Right atrium auricular region (tissue), 2 donors: ENCODE data around the gene MGMT. TPM values are rescaled to one million over a fixed set of nuclear protein-coding genes. Genes with fewer than 3 reads are reported as not detected.
A peak's percentile ranks its signal among the peaks of the same experiment; 100 is the strongest.

Experiments
- DNase-seq: peaks from one replicate; pipeline ENCODE4 v3.0.0-alpha.2; 2019; ENCODE audit warnings: low spot score
- H3K27ac ChIP-seq, 2 donors: fragments of 200-600 bp; sonication (generic); 1 replicate in 1 of 2; 2 replicates in 1 of 2; pipeline ENCODE4 v1.5.1; 2016 to 2019
- H3K27me3 ChIP-seq, 2 donors: fragments of 200-600 bp; sonication (generic); one replicate each; pipeline versions ENCODE4 v1.5.1 to v1.6.0; 2017 to 2019
- H3K36me3 ChIP-seq: fragments of 200-600 bp; sonication (generic); one replicate; pipeline ENCODE4 v1.5.1; 2016
- H3K4me1 ChIP-seq, 2 donors: fragments of 200-600 bp; sonication (generic); one replicate each; pipeline versions ENCODE4 v1.5.1 to v1.6.0; 2017 to 2019
- H3K4me3 ChIP-seq, 2 donors: fragments of 200-600 bp; sonication (generic); 1 replicate in 1 of 2; 2 replicates in 1 of 2; pipeline ENCODE4 v1.5.1; 2017 to 2019; ENCODE audit warnings: mild to moderate bottlenecking in 1 of 2, moderate library complexity in 1 of 2
- H3K9me3 ChIP-seq, 2 donors: fragments of 200-600 bp; sonication (generic); one replicate each; pipeline ENCODE4 v1.5.1; 2019
- total RNA-seq, 2 donors: library from RNA; depleted of rRNA; stranded (reverse); fragments of >200 nt; gene quantifications; one replicate each; pipeline ENCODE4 v1.1.0, GENCODE V29; 2016
- TF ChIP-seq, protein P1 (sequence below), 2 donors: fragments of 200-600 bp; sonication (generic); IDR thresholded peaks; one replicate each; pipeline ENCODE4 v1.5.1; 2019; ENCODE audit warnings: antibody characterized with exemption in 2 of 2

MGMT gene
- total RNA-seq, 2 donors from 2014 or later = 18.2 to 19.2 TPM

DNA sequence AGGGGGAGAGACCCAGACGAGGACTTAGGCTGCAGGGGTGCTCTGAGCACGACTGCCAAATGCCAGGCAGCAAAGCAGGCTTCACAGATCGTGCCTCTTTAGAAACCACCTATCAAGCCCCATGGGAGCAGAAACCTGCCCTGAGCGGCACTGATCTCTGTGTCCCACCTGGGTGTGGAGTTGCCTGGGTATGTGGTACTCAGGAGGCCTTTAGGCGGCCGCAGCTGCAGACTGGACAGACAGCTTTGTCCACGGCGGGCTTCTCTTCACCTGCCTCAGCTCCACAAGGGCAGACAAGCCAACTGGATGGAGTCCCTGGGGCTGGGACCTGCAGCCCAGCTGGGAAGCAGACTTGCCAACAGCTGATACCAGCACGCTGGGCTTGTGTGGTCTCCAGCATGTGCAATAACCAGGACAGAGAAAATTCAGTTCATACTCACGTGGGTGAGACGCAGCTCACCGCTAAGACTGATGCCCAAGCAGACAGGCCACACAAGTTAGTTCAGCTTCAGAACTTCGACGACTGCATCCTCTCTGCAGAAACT is 333.8 kb downstream of the MGMT start:
- no peaks in the 10 kb centered on the region for H3K36me3 ChIP-seq
- no peaks in the 10 kb centered on the region for H3K4me1 ChIP-seq
- H3K4me3 ChIP-seq = no peak overlapping the region
- H3K27me3 ChIP-seq = no peaks in the 10 kb centered on the region
- no peak for DNase-seq
- H3K9me3 ChIP-seq = peaks cover 0 to 37% of the 10 kb centered on the region in 2 donors
- no peak overlapping the region for H3K27ac ChIP-seq
- TF ChIP-seq, protein P1, sequence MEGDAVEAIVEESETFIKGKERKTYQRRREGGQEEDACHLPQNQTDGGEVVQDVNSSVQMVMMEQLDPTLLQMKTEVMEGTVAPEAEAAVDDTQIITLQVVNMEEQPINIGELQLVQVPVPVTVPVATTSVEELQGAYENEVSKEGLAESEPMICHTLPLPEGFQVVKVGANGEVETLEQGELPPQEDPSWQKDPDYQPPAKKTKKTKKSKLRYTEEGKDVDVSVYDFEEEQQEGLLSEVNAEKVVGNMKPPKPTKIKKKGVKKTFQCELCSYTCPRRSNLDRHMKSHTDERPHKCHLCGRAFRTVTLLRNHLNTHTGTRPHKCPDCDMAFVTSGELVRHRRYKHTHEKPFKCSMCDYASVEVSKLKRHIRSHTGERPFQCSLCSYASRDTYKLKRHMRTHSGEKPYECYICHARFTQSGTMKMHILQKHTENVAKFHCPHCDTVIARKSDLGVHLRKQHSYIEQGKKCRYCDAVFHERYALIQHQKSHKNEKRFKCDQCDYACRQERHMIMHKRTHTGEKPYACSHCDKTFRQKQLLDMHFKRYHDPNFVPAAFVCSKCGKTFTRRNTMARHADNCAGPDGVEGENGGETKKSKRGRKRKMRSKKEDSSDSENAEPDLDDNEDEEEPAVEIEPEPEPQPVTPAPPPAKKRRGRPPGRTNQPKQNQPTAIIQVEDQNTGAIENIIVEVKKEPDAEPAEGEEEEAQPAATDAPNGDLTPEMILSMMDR (IDR thresholded peaks at IDR 0.05) = no peak

DNA sequence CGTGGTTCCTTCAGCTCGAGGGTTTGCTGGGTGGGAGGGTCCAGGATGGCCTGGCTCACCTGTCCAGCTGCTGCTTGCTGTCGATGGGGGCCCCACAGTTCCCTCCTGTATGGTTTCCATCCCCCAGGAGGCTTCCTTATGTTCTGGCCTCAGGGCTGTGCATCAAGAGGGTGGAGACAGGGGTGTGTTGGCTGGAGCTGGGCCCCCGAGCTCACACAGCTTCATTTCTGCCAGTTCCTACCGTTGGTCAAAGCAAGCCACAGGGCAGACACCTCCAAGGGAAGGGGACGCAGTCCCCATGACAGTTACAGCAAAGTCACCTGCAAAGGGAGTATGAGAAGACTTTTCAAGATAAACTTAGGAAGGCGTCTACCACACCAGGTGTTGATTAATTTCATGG is 340.2 kb downstream of the MGMT start:
- Histone ChIP-seq H3K27me3 (no peaks in the 10 kb centered on the region), H3K9me3 (peaks cover 0 to 36% of the 10 kb centered on the region in 2 donors), H3K4me1 (no peaks in the 10 kb centered on the region), H3K4me3 (no peak overlapping the region), H3K36me3 (no peaks in the 10 kb centered on the region), H3K27ac (no peak overlapping the region)
- TF ChIP-seq, protein P1 (IDR thresholded peaks at IDR 0.05) = no peak
- DNase-seq = peak; percentile 51

GRCh38 chr10:129808092-129808983 is 341.3 kb downstream of the MGMT start:
- DNase-seq = peak; percentile 43
- H3K9me3 ChIP-seq = peaks cover 0 to 29% of the 10 kb centered on the region in 2 donors
- H3K27me3 ChIP-seq = no peaks in the 10 kb centered on the region
- no peaks in the 10 kb centered on the region for H3K4me1 ChIP-seq
- no peak overlapping the region for H3K27ac ChIP-seq
- no peaks in the 10 kb centered on the region for H3K36me3 ChIP-seq
- no peak overlapping the region for H3K4me3 ChIP-seq
- TF ChIP-seq, protein P1 (IDR thresholded peaks at IDR 0.05) = no peak

GRCh38 chr10:129809431-129809830 is 342.4 kb downstream of the MGMT start:
- Histone ChIP-seq H3K27ac (no peak overlapping the region), H3K9me3 (peaks cover 0 to 22% of the 10 kb centered on the region in 2 donors), H3K27me3 (no peaks in the 10 kb centered on the region), H3K4me1 (no peaks in the 10 kb centered on the region), H3K4me3 (no peak overlapping the region), H3K36me3 (no peaks in the 10 kb centered on the region)
- DNase-seq = peak; percentile 16
- TF ChIP-seq, protein P1 (IDR thresholded peaks at IDR 0.05) = no peak

DNA sequence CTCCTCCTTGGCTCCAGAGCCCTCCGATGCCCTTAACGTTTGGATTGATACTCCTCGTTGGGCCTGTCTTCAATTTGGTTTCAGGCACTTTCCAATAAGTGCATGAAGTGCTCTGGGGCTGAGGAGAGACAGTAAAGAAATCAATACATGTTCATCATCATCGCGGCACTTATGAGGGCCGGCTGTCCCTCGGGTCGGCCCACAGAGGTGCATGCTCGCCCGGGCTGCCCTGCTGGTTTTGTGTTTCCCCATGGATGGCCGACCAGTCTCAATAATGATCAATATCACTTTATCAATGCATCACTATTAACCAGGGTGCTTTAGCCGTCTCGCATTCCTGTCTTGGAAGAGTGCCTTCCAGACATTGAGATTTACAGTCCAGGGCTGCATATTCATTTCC is 342.8 kb downstream of the MGMT start:
- Histone ChIP-seq H3K36me3 (no peaks in the 10 kb centered on the region), H3K27me3 (no peaks in the 10 kb centered on the region), H3K4me1 (no peaks in the 10 kb centered on the region), H3K9me3 (peaks cover 0 to 20% of the 10 kb centered on the region in 2 donors), H3K27ac (no peak overlapping the region), H3K4me3 (no peak overlapping the region)
- TF ChIP-seq, protein P1 (IDR thresholded peaks at IDR 0.05) = no peak
- peak; percentile 43 for DNase-seq
